RWPE1 (cell line): ENCODE measurements around the gene EYS.

Source experiments
- CTCF ChIA-PET: fragments of 350-600 bp; sonication (Branson Sonifier 250); formaldehyde crosslinking; extraction: SDS; loops from one replicate; lab custom pipeline; 2021; lab: Yijun Ruan, JAX
- POLR2A ChIA-PET: fragments of 400-600 bp; formaldehyde crosslinking; extraction: SDS; loops from one replicate; lab custom pipeline; 2020; ENCODE audit warnings: antibody characterized with exemption; ENCODE audit not compliant: low non-redundant PET; lab: Yijun Ruan, JAX
- DNase-seq: peaks from one replicate; pipeline ENCODE4 v3.0.0; 2012; ENCODE audit warnings: low spot score
- H3K27ac ChIP-seq: fragments of 450-650 bp; 2 replicates; pipeline ENCODE4 v1.5.1; 2017
- TF ChIP-seq, protein P1 (sequence below): fragments of 450-650 bp; conservative IDR thresholded peaks from 2 replicates; pipeline ENCODE4 v1.5.1; 2017; ENCODE audit warnings: low read depth, mild to moderate bottlenecking

Gene EYS

DNA sequence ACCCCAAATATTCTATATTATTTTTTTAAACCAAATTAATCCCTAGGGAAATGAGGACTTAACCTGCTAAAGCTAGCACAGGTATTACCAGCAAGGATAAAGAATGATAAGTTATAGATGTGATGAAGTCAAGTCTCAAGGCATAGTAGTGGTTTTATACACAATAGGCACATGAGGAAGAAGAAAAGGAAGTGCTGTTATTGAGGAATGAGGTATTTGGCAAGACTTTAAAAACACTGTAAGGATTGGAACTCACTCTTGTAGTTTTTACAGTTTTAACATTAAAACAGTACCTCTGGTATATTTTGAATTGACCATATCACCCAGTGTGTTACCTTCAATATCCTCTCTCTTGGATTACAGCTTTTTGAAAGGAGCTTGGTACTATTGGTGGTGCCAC, 2016.8 kb downstream of the EYS start:
- DNase-seq, result no peak
- TF ChIP-seq, protein P1, sequence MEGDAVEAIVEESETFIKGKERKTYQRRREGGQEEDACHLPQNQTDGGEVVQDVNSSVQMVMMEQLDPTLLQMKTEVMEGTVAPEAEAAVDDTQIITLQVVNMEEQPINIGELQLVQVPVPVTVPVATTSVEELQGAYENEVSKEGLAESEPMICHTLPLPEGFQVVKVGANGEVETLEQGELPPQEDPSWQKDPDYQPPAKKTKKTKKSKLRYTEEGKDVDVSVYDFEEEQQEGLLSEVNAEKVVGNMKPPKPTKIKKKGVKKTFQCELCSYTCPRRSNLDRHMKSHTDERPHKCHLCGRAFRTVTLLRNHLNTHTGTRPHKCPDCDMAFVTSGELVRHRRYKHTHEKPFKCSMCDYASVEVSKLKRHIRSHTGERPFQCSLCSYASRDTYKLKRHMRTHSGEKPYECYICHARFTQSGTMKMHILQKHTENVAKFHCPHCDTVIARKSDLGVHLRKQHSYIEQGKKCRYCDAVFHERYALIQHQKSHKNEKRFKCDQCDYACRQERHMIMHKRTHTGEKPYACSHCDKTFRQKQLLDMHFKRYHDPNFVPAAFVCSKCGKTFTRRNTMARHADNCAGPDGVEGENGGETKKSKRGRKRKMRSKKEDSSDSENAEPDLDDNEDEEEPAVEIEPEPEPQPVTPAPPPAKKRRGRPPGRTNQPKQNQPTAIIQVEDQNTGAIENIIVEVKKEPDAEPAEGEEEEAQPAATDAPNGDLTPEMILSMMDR, result no peak
- POLR2A ChIA-PET, result no interaction called here

DNA sequence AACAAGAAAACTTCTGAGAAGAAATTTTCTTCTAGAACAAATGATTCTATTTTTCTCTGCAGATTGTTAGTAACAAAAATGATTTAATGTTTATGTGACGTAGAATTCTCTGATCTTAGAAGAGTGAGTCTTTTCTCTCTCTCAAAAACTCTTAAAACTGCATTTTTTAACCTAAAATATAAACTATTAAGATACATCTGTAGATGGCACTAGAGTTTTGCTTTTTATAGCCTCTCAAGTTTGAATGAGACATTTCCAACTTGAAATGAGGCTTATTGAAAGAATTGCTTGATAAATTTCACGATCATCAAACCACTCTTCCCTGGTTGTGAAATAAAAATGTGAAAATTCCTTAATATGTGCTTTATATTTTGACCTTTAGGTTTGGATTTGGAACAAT, 2017.6 kb downstream of the EYS start:
- ChIA-PET CTCF (interaction anchor here (0.8 kb wide), 1 partner anchor 75 kb away, joined by 3 read pairs; no protein-coding TSS in a partner anchor), POLR2A (no interaction called here)
- no peak for DNase-seq
- TF ChIP-seq, protein P1, result no peak
- H3K27ac ChIP-seq, result no peak overlapping the region

More for the DNA sequence above, 2016.8 kb downstream of the EYS start:
- H3K27ac ChIP-seq, result no peak overlapping the region
- CTCF ChIA-PET, result interaction anchor here (0.5 to 0.8 kb wide), 2 partner anchors 44 to 74 kb away, joined by 3 read pairs; no protein-coding TSS in a partner anchor

DNA sequence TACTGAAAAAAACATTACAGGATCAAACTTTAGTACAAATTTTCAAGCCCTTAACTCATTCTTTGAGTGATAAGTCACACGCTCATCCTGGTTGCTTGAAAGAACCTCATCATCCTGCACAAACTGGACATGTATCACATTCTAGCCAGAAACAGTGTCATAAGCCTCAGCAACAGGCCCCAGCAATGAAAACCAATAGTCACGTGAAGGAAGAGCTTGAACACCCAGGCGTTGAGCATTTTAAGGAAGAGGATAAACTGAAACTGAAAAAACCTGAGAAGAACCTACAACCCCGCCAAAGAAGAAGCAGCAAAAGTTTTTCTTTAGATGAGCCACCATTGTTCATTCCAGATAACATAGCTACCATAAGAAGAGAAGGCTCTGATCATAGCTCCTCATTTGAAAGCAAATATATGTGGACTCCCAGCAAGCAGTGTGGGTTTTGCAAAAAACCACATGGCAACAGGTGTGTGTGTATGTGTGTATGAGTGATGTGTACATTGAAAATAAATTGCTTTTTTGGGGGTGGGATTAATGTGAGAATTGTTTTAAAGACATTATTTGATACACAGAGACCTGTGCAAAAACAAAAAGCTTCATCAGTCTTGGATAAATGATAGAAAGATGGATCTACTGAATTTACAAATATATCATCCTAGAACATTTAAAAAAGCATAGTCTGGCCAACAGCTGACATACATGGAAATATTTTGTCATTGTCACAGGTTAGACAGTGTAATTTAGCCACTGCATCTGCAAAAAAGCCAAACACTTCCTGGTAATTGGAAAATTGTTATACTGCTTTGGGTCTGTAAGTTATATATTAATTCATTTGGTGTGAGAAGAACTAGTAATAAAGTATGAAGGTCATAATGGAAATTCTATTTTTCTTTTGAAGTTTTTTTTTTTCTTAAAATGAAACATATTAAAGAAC, 2021.3 kb downstream of the EYS start:
- ChIA-PET POLR2A (no interaction called here), CTCF (interaction anchor here (0.6 kb wide), 1 partner anchor 96 kb away, joined by 3 read pairs; no protein-coding TSS in a partner anchor)
- DNase-seq, result no peak
- TF ChIP-seq, protein P1, result no peak
- no peak overlapping the region for H3K27ac ChIP-seq

DNA sequence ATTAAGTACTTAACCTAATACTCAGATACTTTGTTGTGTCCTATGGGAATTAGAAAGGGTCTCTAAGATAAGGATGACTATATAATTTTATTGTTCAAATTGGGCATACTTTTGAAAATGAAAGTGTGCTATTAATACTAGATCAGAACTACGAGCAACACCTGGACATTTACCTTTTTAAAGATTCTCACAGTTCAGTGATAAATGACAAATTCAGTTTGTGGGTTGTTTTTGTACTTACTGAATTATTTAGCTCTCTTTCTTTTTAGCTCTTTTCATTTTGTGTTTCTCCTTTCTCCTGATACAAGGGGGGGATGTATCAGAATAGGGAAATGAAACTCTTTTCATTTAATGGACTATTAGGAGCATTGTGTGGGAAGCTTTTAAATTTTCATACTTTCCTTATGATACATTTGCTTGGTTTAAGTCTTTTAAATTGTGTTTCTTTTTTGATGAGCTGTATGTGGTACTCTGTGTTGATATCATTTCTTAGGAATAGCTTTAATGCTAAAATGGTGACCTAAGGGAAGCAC, 2023.9 kb downstream of the EYS start:
- POLR2A ChIA-PET, result no interaction called here
- CTCF ChIA-PET, result interaction anchor here (0.9 kb wide), 1 partner anchor 9 kb away, joined by 4 read pairs; no protein-coding TSS in a partner anchor
- TF ChIP-seq, protein P1, result no peak
- H3K27ac ChIP-seq, result no peak overlapping the region
- no peak for DNase-seq

DNA sequence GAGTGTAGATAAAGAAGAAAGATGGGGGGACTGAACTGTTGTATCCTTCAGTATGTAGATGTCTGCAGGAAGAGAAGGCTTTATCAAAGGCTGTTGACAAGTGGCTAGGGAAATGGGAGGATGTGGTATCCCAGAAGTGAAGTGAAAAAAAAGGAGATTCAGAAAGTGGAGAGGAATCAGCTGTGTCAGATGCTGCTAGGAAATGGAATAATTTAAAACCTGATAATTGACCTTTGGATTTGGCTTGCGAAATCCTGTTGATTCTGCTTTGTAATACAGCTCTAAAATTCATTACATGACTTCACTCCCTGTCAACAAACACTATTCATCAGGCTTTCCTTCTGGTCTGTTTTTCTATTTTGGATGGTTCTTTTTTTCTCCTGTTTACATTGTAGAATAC, 2029.7 kb downstream of the EYS start:
- no peak for DNase-seq
- TF ChIP-seq, protein P1, result no peak
- ChIA-PET CTCF (interaction anchor here (0.6 kb wide), 1 partner anchor 11 kb away, joined by 4 read pairs; no protein-coding TSS in a partner anchor), POLR2A (no interaction called here)
- H3K27ac ChIP-seq, result no peak overlapping the region

DNA sequence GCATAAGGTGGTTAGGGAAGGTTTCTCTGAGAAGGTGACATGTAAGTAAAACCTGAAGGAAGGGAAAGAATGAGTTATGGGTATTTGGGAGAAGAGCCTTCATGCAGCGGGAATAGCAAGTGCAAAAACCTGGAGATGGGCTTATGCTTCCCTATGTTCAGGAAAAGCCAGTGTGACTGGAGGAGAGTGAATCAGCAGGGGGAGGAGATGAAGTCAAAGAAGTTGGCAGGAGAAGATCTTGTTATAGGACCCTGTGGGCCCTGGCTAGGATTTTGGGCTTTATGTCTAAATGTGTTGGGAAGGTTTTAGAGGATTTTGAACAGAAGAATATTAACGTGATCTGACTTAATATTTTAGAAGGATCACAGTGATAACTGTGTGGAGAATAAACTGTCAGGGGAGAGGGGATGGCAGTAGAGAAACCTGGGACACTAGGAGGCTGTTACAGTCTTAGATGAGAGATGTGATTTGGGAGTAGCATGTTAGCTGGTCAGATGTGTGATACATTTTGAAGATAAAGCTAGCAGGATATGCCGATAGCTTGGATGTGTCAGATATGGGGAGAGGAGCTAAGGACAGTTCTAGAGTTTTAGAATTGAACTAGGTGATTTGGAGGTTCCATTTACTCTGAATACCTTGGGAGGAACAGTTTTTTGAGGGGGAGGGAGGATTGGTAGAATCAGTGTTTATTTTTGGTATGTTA, 2030.5 kb downstream of the EYS start:
- TF ChIP-seq, protein P1, result no peak
- no peak for DNase-seq
- POLR2A ChIA-PET, result no interaction called here
- CTCF ChIA-PET, result no interaction called here
- H3K27ac ChIP-seq, result no peak overlapping the region
